ENCODE data around the gene PGAP6.

The PGAP6 gene

GRCh38 chr16:414395-415169 lies 32.8 kb upstream of the PGAP6 start:
- Histone ChIP-seq H3K4me1 (no peaks in the 10 kb centered on the region), H3K27ac (no peak overlapping the region), H3K36me3 (peaks cover 10 to 27% (median 18%) of the 10 kb centered on the region in 3 donors), H3K9me3 (no peaks in the 10 kb centered on the region), H3K4me3 (no peak overlapping the region), H3K27me3 (no peaks in the 10 kb centered on the region)
- no peak for TF ChIP-seq CTCF (IDR thresholded peaks at IDR 0.05)
- intact Hi-C loops (cut with DNase I; ENCODE audit: low total_unique reads): no loop called here
- DNase-seq: no peak

- Histone ChIP-seq H3K27me3 (no peaks in the 10 kb centered on the region), H3K27ac (no peak overlapping the region), H3K4me1 (no peaks in the 10 kb centered on the region), H3K9me3 (no peaks in the 10 kb centered on the region), H3K4me3 (no peak overlapping the region), H3K36me3 (peaks cover 10 to 44% (median 19%) of the 10 kb centered on the region in 3 donors)
- DNase-seq: no peak
- no peak for TF ChIP-seq CTCF (IDR thresholded peaks at IDR 0.05)
- intact Hi-C loops (cut with DNase I; ENCODE audit: low total_unique reads): no loop called here
These were observed 29.9 kb upstream of the PGAP6 start for GRCh38 chr16:411576-412265.

- no peak for TF ChIP-seq CTCF (IDR thresholded peaks at IDR 0.05)
- no peaks in the 10 kb centered on the region for H3K27me3 ChIP-seq
- DNase-seq: no peak
- H3K27ac ChIP-seq: no peak overlapping the region
- no peaks in the 10 kb centered on the region for H3K9me3 ChIP-seq
- intact Hi-C loops (cut with DNase I; ENCODE audit: low total_unique reads): no loop called here
- H3K4me1 ChIP-seq: no peaks in the 10 kb centered on the region
- H3K36me3 ChIP-seq: peaks cover 10 to 46% (median 19%) of the 10 kb centered on the region in 3 donors
- no peak overlapping the region for H3K4me3 ChIP-seq
These were observed 28.9 kb upstream of the PGAP6 start for GRCh38 chr16:410516-411178.

GRCh38 chr16:407253-407652 lies 25.5 kb upstream of the PGAP6 start:
- Histone ChIP-seq H3K4me3 (no peak overlapping the region), H3K27me3 (no peaks in the 10 kb centered on the region), H3K36me3 (peaks cover 10 to 46% (median 19%) of the 10 kb centered on the region in 3 donors), H3K9me3 (no peaks in the 10 kb centered on the region), H3K4me1 (peaks cover 0 to 6% (median 2%) of the 10 kb centered on the region in 4 donors), H3K27ac (no peak overlapping the region)
- no peak for DNase-seq
- TF ChIP-seq CTCF (IDR thresholded peaks at IDR 0.05): no peak
- intact Hi-C loops (cut with DNase I; ENCODE audit: low total_unique reads): no loop called here

- Histone ChIP-seq H3K4me3 (no peak overlapping the region), H3K4me1 (peaks cover 0 to 12% (median 5%) of the 10 kb centered on the region in 4 donors), H3K27ac (no peak overlapping the region), H3K27me3 (no peaks in the 10 kb centered on the region), H3K9me3 (no peaks in the 10 kb centered on the region), H3K36me3 (peaks cover 0 to 32% (median 5%) of the 10 kb centered on the region in 3 donors)
- intact Hi-C loops (cut with DNase I; ENCODE audit: low total_unique reads): no loop called here
- TF ChIP-seq CTCF (IDR thresholded peaks at IDR 0.05): no peak
- DNase-seq: no peak
These were observed 24.0 kb upstream of the PGAP6 start for GRCh38 chr16:405548-406506.
